ENCODE data around the gene UPF3A.

DNA sequence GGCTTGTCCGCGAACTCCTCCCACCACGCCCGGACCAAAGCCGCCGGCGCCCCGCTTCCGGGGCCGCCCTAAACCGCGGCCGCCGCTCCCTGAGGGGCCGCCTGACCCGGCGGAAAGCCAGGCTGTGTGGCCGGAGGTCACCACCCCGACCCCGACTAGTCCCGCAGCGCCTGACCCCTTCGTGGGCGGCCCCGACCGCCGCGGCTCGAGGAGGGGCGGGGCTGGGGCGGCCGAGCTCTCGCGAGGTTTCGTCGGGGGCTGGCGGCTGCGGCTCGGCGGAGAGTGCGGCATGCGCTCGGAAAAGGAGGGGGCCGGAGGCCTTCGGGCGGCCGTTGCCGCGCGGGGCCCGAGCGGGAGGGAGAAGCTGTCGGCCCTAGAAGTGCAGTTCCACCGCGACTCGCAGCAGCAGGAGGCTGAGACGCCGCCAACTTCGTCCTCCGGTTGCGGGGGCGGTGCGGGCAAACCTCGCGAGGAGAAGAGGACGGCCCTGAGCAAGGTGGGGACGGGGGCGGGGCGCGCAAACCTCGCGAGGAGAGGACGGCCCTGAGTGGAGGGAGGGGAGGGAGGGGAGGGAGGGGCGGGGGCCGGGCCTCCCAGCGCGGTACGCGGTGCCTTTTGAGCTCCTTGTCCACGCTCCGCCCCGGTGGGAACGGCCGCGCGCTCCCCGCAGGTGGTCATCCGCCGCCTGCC, at the start of gene UPF3A:
- TF ChIP-seq ZNF274 (IDR thresholded peaks at IDR 0.05; ENCODE audit: insufficient read depth, insufficient read length) (no peak), POLR2A (IDR thresholded peaks at IDR 0.05; ENCODE audit: low read depth, low read length) (peak; percentile 97), POLR2AphosphoS5 (IDR thresholded peaks at IDR 0.05; ENCODE audit: low read length) (peak; percentile 83), REST (IDR thresholded peaks at IDR 0.05; ENCODE audit: low read depth, low read length) (no peak)
- TF ChIP-seq, protein P1, sequence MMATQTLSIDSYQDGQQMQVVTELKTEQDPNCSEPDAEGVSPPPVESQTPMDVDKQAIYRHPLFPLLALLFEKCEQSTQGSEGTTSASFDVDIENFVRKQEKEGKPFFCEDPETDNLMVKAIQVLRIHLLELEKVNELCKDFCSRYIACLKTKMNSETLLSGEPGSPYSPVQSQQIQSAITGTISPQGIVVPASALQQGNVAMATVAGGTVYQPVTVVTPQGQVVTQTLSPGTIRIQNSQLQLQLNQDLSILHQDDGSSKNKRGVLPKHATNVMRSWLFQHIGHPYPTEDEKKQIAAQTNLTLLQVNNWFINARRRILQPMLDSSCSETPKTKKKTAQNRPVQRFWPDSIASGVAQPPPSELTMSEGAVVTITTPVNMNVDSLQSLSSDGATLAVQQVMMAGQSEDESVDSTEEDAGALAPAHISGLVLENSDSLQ (IDR thresholded peaks at IDR 0.05): no peak
- TF ChIP-seq, protein P2, sequence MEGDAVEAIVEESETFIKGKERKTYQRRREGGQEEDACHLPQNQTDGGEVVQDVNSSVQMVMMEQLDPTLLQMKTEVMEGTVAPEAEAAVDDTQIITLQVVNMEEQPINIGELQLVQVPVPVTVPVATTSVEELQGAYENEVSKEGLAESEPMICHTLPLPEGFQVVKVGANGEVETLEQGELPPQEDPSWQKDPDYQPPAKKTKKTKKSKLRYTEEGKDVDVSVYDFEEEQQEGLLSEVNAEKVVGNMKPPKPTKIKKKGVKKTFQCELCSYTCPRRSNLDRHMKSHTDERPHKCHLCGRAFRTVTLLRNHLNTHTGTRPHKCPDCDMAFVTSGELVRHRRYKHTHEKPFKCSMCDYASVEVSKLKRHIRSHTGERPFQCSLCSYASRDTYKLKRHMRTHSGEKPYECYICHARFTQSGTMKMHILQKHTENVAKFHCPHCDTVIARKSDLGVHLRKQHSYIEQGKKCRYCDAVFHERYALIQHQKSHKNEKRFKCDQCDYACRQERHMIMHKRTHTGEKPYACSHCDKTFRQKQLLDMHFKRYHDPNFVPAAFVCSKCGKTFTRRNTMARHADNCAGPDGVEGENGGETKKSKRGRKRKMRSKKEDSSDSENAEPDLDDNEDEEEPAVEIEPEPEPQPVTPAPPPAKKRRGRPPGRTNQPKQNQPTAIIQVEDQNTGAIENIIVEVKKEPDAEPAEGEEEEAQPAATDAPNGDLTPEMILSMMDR (IDR thresholded peaks at IDR 0.05 in 2 of 3, conservative IDR thresholded peaks at IDR 0.05 in 1 of 3; ENCODE audit: control insufficient read depth in 2 of 3, extremely low read depth in 1 of 3, insufficient read depth in 1 of 3, low read depth in 3 of 3, low read length in 3 of 3): no peak
- TF ChIP-seq, protein P3, sequence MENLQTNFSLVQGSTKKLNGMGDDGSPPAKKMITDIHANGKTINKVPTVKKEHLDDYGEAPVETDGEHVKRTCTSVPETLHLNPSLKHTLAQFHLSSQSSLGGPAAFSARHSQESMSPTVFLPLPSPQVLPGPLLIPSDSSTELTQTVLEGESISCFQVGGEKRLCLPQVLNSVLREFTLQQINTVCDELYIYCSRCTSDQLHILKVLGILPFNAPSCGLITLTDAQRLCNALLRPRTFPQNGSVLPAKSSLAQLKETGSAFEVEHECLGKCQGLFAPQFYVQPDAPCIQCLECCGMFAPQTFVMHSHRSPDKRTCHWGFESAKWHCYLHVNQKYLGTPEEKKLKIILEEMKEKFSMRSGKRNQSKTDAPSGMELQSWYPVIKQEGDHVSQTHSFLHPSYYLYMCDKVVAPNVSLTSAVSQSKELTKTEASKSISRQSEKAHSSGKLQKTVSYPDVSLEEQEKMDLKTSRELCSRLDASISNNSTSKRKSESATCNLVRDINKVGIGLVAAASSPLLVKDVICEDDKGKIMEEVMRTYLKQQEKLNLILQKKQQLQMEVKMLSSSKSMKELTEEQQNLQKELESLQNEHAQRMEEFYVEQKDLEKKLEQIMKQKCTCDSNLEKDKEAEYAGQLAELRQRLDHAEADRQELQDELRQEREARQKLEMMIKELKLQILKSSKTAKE (IDR thresholded peaks at IDR 0.05; ENCODE audit: low read depth, poor library complexity, severe bottlenecking): no peak
- TF ChIP-seq, protein P4, sequence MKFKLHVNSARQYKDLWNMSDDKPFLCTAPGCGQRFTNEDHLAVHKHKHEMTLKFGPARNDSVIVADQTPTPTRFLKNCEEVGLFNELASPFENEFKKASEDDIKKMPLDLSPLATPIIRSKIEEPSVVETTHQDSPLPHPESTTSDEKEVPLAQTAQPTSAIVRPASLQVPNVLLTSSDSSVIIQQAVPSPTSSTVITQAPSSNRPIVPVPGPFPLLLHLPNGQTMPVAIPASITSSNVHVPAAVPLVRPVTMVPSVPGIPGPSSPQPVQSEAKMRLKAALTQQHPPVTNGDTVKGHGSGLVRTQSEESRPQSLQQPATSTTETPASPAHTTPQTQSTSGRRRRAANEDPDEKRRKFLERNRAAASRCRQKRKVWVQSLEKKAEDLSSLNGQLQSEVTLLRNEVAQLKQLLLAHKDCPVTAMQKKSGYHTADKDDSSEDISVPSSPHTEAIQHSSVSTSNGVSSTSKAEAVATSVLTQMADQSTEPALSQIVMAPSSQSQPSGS (IDR thresholded peaks at IDR 0.05; ENCODE audit: low read length): no peak

Data from GM12878 (cell line).